Jurkat, Clone E6-1 (cell line): ENCODE results near the gene PRDM1.
A peak's percentile ranks its signal among the peaks of the same experiment; 100 is the strongest.

Source experiments
- DNase-seq: peaks from one replicate; pipeline ENCODE4 v3.0.0-alpha.2; 2011; ENCODE audit warnings: low read depth, low spot score
- H3K4me3 ChIP-seq: 2 replicates; pipeline ENCODE4 v1.5.1; 2011; ENCODE audit warnings: mild to moderate bottlenecking, low read length, control low read depth, moderate library complexity

PRDM1 gene

GRCh38 chr6:106108129-106108528, 22.0 kb downstream of the PRDM1 start:
- H3K4me3 ChIP-seq, result no peak overlapping the region

GRCh38 chr6:106109029-106109428, 22.9 kb downstream of the PRDM1 start:
- H3K4me3 ChIP-seq, result no peak overlapping the region
- DNase-seq, result no peak

More at GRCh38 chr6:106108129-106108528, 22.0 kb downstream of the PRDM1 start:
- no peak for DNase-seq

- H3K4me3 ChIP-seq, result no peak overlapping the region
These were observed 24.2 kb downstream of the PRDM1 start for GRCh38 chr6:106110164-106110826.

GRCh38 chr6:106112433-106112832, 26.3 kb downstream of the PRDM1 start:
- DNase-seq, result no peak

More at GRCh38 chr6:106110164-106110826, 24.2 kb downstream of the PRDM1 start:
- DNase-seq, result no peak

GRCh38 chr6:106113256-106113959, 27.3 kb downstream of the PRDM1 start:
- DNase-seq, result peak; percentile 75
- H3K4me3 ChIP-seq, result no peak overlapping the region

More at GRCh38 chr6:106112433-106112832, 26.3 kb downstream of the PRDM1 start:
- no peak overlapping the region for H3K4me3 ChIP-seq

GRCh38 chr6:106114492-106114891, 28.4 kb downstream of the PRDM1 start:
- no peak for DNase-seq
- no peak overlapping the region for H3K4me3 ChIP-seq

GRCh38 chr6:106115286-106115685, 29.1 kb downstream of the PRDM1 start:
- DNase-seq, result no peak
- H3K4me3 ChIP-seq, result no peak overlapping the region

- H3K4me3 ChIP-seq, result no peak overlapping the region
- no peak for DNase-seq
These were observed 30.1 kb downstream of the PRDM1 start for GRCh38 chr6:106116125-106116832.

- peak; percentile 95 for DNase-seq
- H3K4me3 ChIP-seq, result no peak overlapping the region
These were observed 31.4 kb downstream of the PRDM1 start for GRCh38 chr6:106117579-106117978.

GRCh38 chr6:106118835-106119431, 32.8 kb downstream of the PRDM1 start:
- H3K4me3 ChIP-seq, result no peak overlapping the region
- DNase-seq, result no peak

GRCh38 chr6:106119546-106119945, 33.4 kb downstream of the PRDM1 start:
- no peak overlapping the region for H3K4me3 ChIP-seq
- no peak for DNase-seq

- H3K4me3 ChIP-seq, result no peak overlapping the region
- no peak for DNase-seq
These were observed 33.9 kb downstream of the PRDM1 start for GRCh38 chr6:106120006-106120405.

- no peak for DNase-seq
- no peak overlapping the region for H3K4me3 ChIP-seq
These were observed 34.3 kb downstream of the PRDM1 start for GRCh38 chr6:106120406-106120805.

GRCh38 chr6:106122306-106122918, 36.3 kb downstream of the PRDM1 start:
- no peak overlapping the region for H3K4me3 ChIP-seq
- DNase-seq, result no peak

- no peak for DNase-seq
These were observed 37.0 kb downstream of the PRDM1 start for GRCh38 chr6:106122938-106123656.

GRCh38 chr6:106124015-106124414, 37.9 kb downstream of the PRDM1 start:
- H3K4me3 ChIP-seq, result no peak overlapping the region
- DNase-seq, result no peak

More at GRCh38 chr6:106122938-106123656, 37.0 kb downstream of the PRDM1 start:
- no peak overlapping the region for H3K4me3 ChIP-seq

GRCh38 chr6:106124437-106125430, 38.6 kb downstream of the PRDM1 start:
- no peak for DNase-seq
- H3K4me3 ChIP-seq, result no peak overlapping the region
